ENCODE data around the gene MAGI2. TPM values are rescaled to one million over a fixed set of nuclear protein-coding genes. Genes with fewer than 3 reads are reported as not detected.

Gene MAGI2
- total and polyA plus RNA-seq, 2 experiments from 2014 or later, result 3.5 to 4.1 TPM

DNA sequence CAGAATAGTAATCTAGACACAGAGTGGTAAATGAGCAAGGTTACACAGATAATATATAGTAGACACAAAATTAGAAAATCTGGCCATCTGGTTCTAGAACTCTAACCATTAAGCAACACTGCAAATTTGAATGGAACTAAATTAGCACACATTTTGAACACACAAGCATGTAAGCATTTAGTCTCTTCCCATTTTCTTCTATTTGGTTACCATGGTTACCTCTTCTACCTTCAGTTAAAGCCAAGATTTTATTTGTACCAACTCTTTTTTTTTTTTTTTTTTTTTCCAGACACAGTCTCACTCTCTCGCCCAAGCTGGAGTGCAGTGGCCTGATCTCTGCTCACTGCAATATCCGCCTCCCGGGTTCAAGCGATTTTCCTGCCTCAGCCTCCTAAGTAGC is 790.5 kb downstream of the MAGI2 start:
- H3K27me3 ChIP-seq (replicated peaks; ENCODE audit: insufficient read depth), result no peaks in the 10 kb centered on the region
- 0 out of 2 replicates have a peak, but pooled peaks cover 2% of the 10 kb centered on the region for H3K9me2 ChIP-seq (ENCODE audit: insufficient read depth)
- H3K4me3 ChIP-seq, result no peak overlapping the region
- H3K4me2 ChIP-seq (ENCODE audit: unreplicated experiment), result no peak overlapping the region
- 79 to 83% methylated on average over 4 of the region's 4 CpGs for WGBS, 2 experiments (ENCODE audit: low coverage in 1 of 2, low lambda C conversion rate in 2 of 2, missing lambda C conversion rate in 2 of 2)
- no peak overlapping the region for H2AFZ ChIP-seq
- DNase-seq, result peak; percentile 4
- TF ChIP-seq EZH2phosphoT487 (IDR thresholded peaks at IDR 0.05; ENCODE audit: insufficient read depth, low read depth), result no peak
- no peak for TF ChIP-seq EZH2 (IDR thresholded peaks at IDR 0.05; ENCODE audit: insufficient read depth, poor library complexity, severe bottlenecking)
- no peaks in the 10 kb centered on the region for H3K4me1 ChIP-seq (ENCODE audit: insufficient read depth)
- peaks cover 3% of the 10 kb centered on the region; the same call in 1 of the 2 replicates for H3F3A ChIP-seq (ENCODE audit: insufficient read depth)
- no peak overlapping the region for H3K9ac ChIP-seq
- in situ Hi-C loops (cut with MboI), result no loop called here
- H3K79me2 ChIP-seq (ENCODE audit: insufficient read depth), result no peaks in the 10 kb centered on the region
- H3K27ac ChIP-seq, result no peak overlapping the region
- no peaks in the 10 kb centered on the region for H4K20me1 ChIP-seq (ENCODE audit: insufficient read depth)
- H3K36me3 ChIP-seq (ENCODE audit: low read depth), result no peaks in the 10 kb centered on the region
- H3K9me3 ChIP-seq (ENCODE audit: low read depth), result no peaks in the 10 kb centered on the region

DNA sequence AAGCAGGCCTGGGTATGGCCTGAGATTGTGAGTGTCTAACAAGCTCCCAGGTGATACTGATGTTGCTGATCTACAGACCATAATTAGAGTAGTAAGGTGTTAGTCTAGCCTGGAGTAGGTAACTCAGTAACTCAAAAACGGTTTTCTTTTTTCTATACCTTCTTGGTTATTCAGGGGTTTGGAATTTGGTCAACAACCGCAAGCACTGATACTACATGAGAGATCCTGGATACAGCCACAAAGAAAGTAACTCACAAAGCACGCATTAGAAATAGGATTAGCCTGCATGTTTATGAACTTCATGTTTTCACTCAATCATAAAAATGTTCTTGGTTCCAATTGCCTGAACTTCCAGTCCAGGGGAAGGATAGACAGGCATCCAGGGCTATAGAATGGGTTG is 803.5 kb downstream of the MAGI2 start:
- no peaks in the 10 kb centered on the region for H3K9me3 ChIP-seq (ENCODE audit: low read depth)
- H3K4me2 ChIP-seq (ENCODE audit: unreplicated experiment), result no peak overlapping the region
- no peak overlapping the region for H3K4me3 ChIP-seq
- no peaks in the 10 kb centered on the region for H3K27me3 ChIP-seq (replicated peaks; ENCODE audit: insufficient read depth)
- no peaks in the 10 kb centered on the region for H3F3A ChIP-seq (ENCODE audit: insufficient read depth)
- H3K9ac ChIP-seq, result no peak overlapping the region
- WGBS, 2 experiments (ENCODE audit: low coverage in 1 of 2, low lambda C conversion rate in 2 of 2, missing lambda C conversion rate in 2 of 2), result 78 to 85% methylated on average over 3 of the region's 3 CpGs
- no peaks in the 10 kb centered on the region for H4K20me1 ChIP-seq (ENCODE audit: insufficient read depth)
- H3K4me1 ChIP-seq (ENCODE audit: insufficient read depth), result no peaks in the 10 kb centered on the region
- in situ Hi-C loops (cut with MboI), result no loop called here
- TF ChIP-seq EZH2 (IDR thresholded peaks at IDR 0.05; ENCODE audit: insufficient read depth, poor library complexity, severe bottlenecking) (no peak), EZH2phosphoT487 (IDR thresholded peaks at IDR 0.05; ENCODE audit: insufficient read depth, low read depth) (no peak)
- H3K9me2 ChIP-seq (ENCODE audit: insufficient read depth), result 0 out of 2 replicates have a peak, but pooled peaks cover 5% of the 10 kb centered on the region
- no peaks in the 10 kb centered on the region for H3K79me2 ChIP-seq (ENCODE audit: insufficient read depth)
- no peak overlapping the region for H2AFZ ChIP-seq
- no peak for DNase-seq
- no peak overlapping the region for H3K27ac ChIP-seq
- no peaks in the 10 kb centered on the region for H3K36me3 ChIP-seq (ENCODE audit: low read depth)

DNA sequence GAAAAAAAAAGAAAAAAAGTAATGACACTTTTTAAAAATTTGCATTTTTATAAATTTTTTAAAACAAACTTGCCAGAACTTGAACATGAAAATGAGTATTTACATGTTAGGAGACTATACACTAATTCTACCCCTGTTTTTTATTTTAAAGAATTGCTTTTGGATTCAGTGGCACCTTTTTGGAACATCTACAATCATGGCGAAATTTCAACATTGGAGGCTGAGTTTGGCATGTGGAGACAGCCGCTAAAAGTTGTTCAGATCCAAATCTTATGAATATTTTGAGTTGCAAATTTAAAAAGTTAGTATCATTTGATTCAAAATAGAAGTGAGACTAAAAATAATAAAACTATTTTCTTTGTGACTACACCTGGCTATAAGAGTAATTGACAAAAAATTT is 804.2 kb downstream of the MAGI2 start:
- H3K9me2 ChIP-seq (ENCODE audit: insufficient read depth), result 0 out of 2 replicates have a peak, but pooled peaks cover 5% of the 10 kb centered on the region
- in situ Hi-C loops (cut with MboI), result no loop called here

DNA sequence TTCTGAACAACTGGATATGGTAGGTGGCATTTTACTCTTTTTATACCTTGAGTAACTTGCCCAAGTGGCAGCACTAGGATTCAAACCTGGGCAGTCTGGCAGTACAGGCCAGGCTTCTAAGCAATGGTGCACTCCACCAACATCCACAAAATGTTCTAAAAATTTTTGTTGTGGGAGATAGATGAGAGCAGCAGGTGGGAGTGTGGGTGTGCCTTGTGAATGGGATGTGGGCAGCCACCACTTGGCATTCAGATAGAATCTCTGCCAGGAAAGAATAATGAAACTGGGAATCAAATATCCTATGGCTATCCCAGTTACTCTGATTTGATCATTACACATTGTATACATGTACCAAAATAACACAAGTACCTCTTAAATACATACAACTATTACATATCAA is 810.7 kb downstream of the MAGI2 start:
- no peaks in the 10 kb centered on the region for H3K36me3 ChIP-seq (ENCODE audit: low read depth)
- in situ Hi-C loops (cut with MboI), result no loop called here
- no peaks in the 10 kb centered on the region for H3K9me3 ChIP-seq (ENCODE audit: low read depth)
- no peak for TF ChIP-seq EZH2 (IDR thresholded peaks at IDR 0.05; ENCODE audit: insufficient read depth, poor library complexity, severe bottlenecking)
- TF ChIP-seq EZH2phosphoT487 (IDR thresholded peaks at IDR 0.05; ENCODE audit: insufficient read depth, low read depth), result no peak
- no peak overlapping the region for H2AFZ ChIP-seq
- H3K27ac ChIP-seq, result no peak overlapping the region
- H3K9ac ChIP-seq, result no peak overlapping the region
- H3K9me2 ChIP-seq (ENCODE audit: insufficient read depth), result 0 out of 2 replicates have a peak, but pooled peaks cover 5% of the 10 kb centered on the region
- H3K4me1 ChIP-seq (ENCODE audit: insufficient read depth), result peaks cover 8% of the 10 kb centered on the region; the same call in 1 of the 2 replicates
- no peaks in the 10 kb centered on the region for H3F3A ChIP-seq (ENCODE audit: insufficient read depth)
- no peak overlapping the region for H3K4me2 ChIP-seq (ENCODE audit: unreplicated experiment)
- no peaks in the 10 kb centered on the region for H3K79me2 ChIP-seq (ENCODE audit: insufficient read depth)
- H4K20me1 ChIP-seq (ENCODE audit: insufficient read depth), result no peaks in the 10 kb centered on the region
- DNase-seq, result no peak
- H3K4me3 ChIP-seq, result no peak overlapping the region
- no peaks in the 10 kb centered on the region for H3K27me3 ChIP-seq (replicated peaks; ENCODE audit: insufficient read depth)

More for the DNA sequence above, 804.2 kb downstream of the MAGI2 start:
- Histone ChIP-seq H3F3A (ENCODE audit: insufficient read depth) (no peaks in the 10 kb centered on the region), H3K4me1 (ENCODE audit: insufficient read depth) (no peaks in the 10 kb centered on the region), H3K9me3 (ENCODE audit: low read depth) (no peaks in the 10 kb centered on the region), H3K27me3 (replicated peaks; ENCODE audit: insufficient read depth) (no peaks in the 10 kb centered on the region), H3K36me3 (ENCODE audit: low read depth) (no peaks in the 10 kb centered on the region), H3K4me2 (ENCODE audit: unreplicated experiment) (no peak overlapping the region), H3K27ac (no peak overlapping the region), H2AFZ (no peak overlapping the region), H3K79me2 (ENCODE audit: insufficient read depth) (no peaks in the 10 kb centered on the region), H4K20me1 (ENCODE audit: insufficient read depth) (no peaks in the 10 kb centered on the region), H3K9ac (no peak overlapping the region), H3K4me3 (no peak overlapping the region)
- DNase-seq, result no peak
- 93 to 98% methylated on average over 2 of the region's 2 CpGs for WGBS, 2 experiments (ENCODE audit: low coverage in 1 of 2, low lambda C conversion rate in 2 of 2, missing lambda C conversion rate in 2 of 2)
- TF ChIP-seq EZH2phosphoT487 (IDR thresholded peaks at IDR 0.05; ENCODE audit: insufficient read depth, low read depth) (no peak), EZH2 (IDR thresholded peaks at IDR 0.05; ENCODE audit: insufficient read depth, poor library complexity, severe bottlenecking) (no peak)

DNA sequence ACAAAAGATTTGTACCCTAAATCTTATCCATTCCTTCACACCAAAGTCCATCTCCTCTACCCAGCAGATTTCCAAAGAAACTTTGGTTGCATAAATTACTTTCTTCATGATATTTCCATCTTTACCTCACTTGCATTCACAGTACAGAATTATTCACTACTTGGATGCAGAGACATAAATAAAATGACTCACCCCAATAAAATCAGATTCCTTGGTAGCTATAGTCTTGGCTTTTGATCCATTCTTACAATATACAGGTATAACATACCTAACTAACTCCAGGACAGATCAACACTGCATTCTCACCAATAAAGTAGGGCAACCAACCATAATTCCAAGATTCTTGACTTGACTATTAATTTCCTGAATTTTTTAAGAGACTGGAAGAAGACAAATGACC is 815.1 kb downstream of the MAGI2 start:
- TF ChIP-seq EZH2phosphoT487 (IDR thresholded peaks at IDR 0.05; ENCODE audit: insufficient read depth, low read depth), result no peak
- TF ChIP-seq EZH2 (IDR thresholded peaks at IDR 0.05; ENCODE audit: insufficient read depth, poor library complexity, severe bottlenecking), result no peak
- H3K9ac ChIP-seq, result no peak overlapping the region
- H3K9me3 ChIP-seq (ENCODE audit: low read depth), result no peaks in the 10 kb centered on the region
- H3K27ac ChIP-seq, result no peak overlapping the region
- no peaks in the 10 kb centered on the region for H3K79me2 ChIP-seq (ENCODE audit: insufficient read depth)
- H3K4me1 ChIP-seq (ENCODE audit: insufficient read depth), result peaks cover 19% of the 10 kb centered on the region
- in situ Hi-C loops (cut with MboI), result no loop called here
- H3F3A ChIP-seq (ENCODE audit: insufficient read depth), result peaks cover 4% of the 10 kb centered on the region; the same call in 1 of the 2 replicates
- H3K27me3 ChIP-seq (replicated peaks; ENCODE audit: insufficient read depth), result no peaks in the 10 kb centered on the region
- H3K9me2 ChIP-seq (ENCODE audit: insufficient read depth), result no peaks in the 10 kb centered on the region
- H3K36me3 ChIP-seq (ENCODE audit: low read depth), result no peaks in the 10 kb centered on the region
- no peak overlapping the region for H3K4me2 ChIP-seq (ENCODE audit: unreplicated experiment)
- H2AFZ ChIP-seq, result no peak overlapping the region
- peak; percentile 2 for DNase-seq
- no peaks in the 10 kb centered on the region for H4K20me1 ChIP-seq (ENCODE audit: insufficient read depth)
- H3K4me3 ChIP-seq, result no peak overlapping the region
